Right forelimb (tissue), 1 donor: ENCODE data around the gene PRRX2.

ENCODE experiments used
- DNase-seq: peaks from one replicate; pipeline ENCODE4 v3.0.0-alpha.2; 2018

Gene PRRX2

DNA sequence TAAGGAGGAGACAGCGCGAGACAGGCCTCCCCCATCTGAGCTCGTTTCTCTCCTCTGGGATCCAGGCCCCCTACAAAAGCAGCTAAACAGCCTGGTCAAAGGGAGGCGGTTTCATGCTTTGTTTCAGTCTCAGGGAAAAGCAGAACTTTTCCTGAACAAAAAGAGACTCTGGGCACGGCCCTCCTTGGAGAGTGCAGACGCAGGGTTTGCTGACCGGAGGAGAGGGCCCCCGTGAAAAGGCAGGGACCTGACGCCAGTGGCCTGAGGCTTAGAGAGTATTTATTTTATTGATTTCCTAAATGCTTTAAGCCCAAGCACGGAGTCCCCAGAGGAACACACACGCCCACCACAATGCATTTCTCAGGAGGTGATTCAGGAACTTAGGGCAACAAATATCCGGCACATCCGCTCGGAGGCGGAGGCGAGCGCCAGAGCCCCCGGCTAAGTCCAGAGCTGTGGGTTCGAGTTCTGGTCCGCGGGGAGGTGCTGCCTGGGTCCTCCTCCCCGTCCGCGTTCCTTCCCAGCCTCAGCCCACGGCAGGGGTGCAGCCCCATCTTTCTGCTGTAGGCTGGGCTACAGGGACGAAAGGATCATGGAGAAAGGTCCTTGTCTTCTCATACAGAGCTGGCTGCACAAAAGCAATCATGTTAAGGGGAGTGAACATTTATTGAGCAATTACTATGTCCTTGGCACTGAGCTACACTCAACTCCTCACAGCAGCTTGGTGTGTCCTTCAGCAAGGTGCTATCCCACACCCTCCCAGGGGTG, 47.4 kb downstream of the PRRX2 start:
- peak; percentile 58 for DNase-seq

DNA sequence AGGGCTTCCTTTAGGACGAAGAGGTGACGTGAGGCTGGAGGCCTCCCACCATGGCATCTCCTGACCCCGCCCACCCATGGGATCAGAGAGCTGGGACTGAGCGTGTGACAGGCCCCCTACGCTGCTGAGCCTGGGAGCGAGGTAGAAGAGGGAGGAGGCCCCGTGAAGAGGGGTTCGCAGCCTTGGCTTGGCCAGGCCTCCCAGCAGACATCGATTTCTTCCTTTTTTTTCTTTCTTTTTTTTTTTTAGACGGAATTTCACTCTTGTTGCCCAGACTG, 47.9 kb downstream of the PRRX2 start:
- no peak for DNase-seq

DNA sequence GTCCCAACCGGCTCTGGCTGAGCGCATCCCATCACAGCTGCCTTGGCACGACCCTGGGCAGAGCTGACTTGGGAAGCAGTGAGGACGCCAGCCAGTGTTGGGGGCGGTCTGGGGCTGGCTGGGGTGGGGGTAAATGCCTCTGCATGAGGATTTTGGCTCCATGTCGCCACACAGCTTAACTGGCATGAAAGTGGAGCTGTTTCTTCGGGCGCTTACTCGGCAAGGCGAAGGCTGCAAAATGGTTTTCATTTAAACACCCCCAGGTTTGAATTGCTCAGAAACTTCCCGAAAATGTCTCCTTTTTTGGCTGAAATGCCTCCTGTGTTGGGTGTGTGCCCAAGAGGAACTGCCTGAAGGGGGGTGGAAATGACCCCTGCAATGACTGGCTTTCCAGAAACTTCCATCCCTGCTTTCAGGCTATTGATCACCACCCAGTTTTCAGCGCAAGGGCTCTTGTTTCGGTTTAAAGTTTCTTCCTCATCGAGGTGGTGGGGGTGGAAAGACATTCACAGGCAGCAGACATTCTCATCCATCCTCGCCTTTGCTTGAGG, 49.1 kb downstream of the PRRX2 start:
- DNase-seq: peak; percentile 73

DNA sequence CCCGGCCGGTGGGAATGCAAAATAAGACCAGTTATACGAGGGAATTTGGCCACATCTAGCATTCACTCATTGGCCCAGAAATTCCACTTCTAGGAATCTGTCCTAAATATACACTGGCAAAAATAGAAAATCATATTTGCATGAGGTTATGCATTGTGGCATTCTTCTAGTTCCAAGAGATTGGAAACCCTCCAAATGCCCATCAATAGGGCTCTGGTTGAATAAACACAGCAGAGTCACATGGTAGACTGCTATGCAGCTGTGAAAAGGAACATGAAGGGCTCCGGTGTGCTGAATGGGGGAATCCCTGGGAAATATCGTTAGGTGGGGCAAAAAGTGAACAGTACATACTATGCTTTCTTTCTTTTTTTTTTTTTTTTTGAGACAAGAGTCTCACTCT, 50.6 kb downstream of the PRRX2 start:
- no peak for DNase-seq

DNA sequence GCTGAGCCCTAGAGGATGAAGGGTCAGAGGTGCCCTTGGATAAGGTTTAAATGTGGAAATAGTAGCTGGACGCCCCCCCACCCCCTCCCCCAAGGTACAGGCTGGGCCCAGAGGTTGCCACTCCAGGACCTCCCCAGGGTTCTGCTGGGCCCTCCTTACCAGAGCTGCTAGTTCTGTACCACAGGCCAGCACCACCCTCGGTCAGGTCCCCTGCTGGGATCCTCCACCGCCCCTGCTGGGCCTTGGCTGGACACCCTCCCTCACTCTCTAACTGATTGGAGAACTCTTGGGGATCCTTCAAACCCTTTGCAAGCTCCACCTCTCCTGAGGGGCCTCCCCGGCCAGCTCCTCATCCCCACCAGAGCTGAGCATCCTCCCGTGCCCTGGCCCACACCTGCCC, 52.5 kb downstream of the PRRX2 start:
- DNase-seq: no peak

DNA sequence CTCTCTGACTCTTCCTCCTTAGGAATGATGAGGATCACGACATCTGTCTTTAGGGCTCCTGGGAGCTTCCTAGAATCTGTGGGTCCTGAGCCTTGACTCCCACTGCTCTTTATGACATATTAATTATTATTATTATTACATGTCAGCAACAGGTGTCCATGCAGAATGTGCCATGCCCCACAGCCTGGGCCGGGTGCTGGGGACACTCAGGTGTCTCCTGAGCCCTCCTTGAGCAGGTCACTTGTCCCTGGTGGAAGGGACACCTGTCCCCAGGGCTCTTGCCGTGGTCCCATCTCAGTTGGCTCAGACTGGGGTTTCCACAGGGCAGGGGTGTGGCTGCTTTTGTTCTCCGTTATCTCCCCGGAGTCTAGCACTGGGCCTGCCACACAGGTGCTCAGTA, 53.2 kb downstream of the PRRX2 start:
- DNase-seq: no peak

DNA sequence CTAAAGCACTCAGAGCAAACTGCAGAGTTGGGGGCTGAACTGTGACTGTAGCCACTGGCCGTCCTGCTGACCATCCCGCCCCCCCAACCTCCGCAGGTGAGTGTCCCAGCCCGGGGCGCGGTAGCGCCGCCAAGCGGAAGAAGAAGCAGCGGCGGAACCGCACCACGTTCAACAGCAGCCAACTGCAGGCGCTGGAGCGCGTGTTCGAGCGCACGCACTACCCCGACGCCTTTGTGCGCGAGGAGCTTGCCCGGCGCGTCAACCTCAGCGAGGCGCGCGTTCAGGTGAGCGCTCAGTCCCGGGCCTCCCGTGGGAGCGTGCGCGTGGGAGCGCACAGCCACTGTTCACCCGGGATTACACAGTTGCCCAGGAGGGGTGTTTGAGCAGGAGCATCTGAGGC, 53.7 kb downstream of the PRRX2 start:
- no peak for DNase-seq

DNA sequence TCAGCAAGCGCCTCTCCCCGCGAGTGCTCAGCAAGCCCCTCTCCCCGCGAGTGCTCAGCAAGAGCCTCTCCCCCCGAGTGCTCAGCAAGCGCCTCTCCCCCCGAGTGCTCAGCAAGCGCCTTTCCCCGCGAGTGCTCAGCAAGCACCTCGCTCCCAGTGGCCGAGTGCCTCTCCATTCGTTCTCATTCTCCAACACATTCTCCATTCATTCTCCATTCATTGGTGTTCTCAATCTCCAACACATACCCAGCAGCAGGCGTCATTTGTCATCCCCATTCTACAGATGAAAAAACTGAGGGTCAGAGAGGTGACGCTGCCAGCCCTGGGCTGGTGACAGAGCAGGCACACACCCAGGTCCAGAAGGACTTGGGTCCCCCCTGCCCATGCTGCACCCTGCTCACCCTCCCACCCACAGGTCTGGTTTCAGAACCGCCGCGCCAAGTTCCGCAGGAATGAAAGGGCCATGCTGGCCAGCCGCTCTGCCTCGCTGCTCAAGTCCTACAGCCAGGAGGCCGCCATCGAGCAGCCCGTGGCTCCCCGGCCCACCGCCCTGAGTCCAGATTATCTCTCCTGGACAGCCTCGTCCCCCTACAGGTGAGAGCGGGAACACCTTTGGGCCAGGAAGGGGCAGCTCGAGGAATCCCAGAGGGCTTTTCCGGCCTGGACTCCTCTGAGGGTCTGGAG, 54.9 kb downstream of the PRRX2 start:
- DNase-seq: no peak

DNA sequence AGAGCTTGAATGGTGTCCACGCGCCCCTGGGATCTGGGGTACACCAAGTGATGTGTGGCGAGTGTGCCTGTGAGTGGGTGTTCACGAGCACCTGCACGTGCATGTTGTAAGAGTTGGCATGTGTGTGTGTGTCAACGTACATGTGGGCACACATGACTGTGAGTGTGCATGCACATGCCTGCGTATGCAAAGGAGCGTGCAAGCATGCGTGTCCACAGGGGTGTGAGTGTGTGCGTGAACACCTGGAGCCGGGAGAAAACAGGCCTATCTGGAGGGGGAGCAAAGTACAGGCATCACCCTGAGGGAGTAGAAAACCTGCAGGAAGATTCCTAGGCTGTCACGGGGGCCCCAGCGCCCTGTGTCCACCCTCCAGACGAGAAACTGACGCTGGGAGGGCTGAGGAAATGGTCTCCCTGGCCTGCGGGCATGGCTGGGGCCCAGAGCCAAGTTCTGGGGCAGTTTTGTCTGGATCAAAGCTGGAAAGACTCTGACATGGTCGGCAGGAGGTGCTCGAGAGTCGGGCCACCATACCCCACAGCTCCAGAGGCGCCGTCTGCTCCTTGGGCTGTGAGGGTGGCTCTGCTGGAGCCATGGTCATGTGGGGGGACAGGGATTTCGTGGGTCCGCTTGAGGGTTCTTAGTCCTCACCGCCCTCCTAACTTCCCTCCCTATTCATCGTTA, 55.6 kb downstream of the PRRX2 start:
- no peak for DNase-seq

DNA sequence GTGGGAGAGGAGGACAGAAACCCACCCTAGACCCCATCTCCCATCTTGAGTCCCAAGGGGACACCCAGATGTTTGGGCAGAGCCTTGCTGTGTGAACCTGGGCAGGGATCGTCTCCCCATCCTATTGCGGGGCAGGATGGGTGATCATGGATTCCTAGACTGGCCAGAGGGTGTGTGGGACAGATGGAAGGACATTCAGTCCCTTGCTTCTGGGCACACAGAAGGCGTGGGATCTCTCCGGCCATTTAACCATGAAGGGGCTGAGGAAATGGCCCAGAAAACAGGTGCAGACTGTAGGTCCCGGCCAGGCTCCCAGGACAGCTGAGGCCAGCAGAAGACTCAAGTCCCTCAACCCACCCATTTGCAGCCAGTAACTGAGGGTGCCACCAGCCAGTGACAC, 57.5 kb downstream of the PRRX2 start:
- DNase-seq: no peak

DNA sequence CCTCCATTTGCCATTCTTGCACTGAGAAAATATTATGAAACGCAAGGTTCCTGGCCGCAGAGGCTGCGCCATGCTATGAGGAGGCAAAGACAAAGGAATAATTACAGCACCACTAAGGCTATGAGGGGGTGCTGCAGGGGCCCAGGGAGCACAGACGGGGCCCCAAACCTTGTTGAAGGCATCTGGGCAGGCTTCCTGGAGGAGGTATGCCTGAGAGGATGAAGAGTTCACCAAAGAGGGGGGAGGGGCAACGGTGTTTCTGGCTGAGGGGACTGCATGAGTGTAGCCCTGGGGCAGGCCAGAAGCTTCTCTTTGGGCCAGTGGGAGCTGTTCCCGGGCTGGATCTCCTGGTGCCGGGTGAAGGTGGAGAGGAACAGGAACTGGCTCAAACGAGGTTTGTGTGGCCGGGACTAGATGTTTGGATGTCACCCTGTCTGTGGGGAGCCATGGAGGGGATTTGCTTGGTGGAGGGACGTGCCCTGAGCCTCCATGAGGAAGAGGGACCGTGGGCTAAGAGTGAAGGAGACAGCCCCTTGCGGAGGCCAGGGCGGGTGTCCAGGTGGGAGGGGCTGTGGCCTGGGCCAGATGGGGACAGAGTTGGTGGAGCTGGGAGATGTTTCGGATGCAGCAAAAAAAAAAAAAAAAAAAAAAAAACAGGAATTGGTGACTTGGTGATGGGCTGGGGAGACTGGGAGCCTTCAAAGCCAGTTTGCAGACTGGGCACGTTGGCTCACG, 59.2 kb downstream of the PRRX2 start:
- DNase-seq: no peak

DNA sequence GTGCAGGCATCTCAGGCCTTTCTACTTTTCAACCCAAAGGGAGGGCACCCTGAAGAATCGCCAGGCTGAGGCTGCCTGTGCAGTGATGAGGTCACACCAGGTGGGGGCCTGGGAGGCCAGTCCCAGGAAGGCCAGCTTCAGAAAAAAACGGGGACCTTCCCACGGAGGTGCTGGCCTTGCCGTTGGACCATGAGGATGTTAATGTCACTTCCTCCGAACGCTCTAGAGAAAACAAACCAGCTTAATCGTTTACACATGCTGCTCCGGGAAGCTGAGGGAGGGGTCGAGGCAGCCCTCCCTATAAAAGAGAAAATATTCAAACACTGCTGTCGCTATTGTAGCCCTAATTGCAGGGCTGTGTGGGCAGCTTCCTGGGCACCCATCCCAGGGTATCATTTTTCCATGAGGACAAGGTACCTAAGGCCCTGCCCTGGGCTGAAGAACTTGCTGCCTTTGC, 60.4 kb downstream of the PRRX2 start:
- DNase-seq: peak; percentile 71

DNA sequence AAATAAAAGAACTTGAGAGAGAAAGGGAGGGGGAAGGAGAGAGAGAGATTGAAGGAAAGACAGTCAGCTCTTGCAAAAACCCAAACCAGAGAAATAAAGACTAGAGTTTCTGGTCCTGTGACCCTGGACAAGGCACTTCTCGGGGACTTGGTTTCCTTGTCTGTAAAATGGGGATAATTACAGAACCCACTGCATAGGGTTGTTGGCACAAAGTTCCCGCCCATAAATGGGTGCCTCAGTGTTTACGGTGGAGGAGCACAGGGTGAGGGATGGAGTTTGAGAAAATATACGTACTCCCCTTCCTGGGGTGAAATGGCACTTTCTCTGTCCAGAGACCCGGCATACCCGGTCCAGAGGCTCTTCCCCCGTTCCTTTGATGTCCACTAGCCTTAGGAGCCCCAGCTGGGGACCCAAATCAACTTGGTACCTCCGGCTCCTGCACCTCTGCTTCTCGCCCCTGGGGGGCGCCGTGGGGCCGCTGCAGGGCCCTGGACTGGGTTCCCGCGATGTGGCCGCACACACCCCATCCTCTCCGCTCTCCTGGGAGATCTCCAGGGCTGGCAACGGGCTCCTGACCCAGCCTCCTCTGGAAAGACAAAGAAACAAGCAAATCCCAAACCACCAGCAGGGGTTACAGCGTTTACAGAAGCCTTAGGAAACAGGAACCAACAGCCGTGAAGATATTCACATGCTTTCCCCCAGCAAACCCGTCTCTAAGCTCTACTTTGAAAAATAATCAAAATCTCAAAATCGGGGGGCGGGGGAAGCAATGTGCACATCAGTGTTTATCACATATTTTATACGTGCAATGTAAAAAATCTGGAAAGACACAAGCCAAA, 61.1 kb downstream of the PRRX2 start:
- peak; percentile 84 for DNase-seq

DNA sequence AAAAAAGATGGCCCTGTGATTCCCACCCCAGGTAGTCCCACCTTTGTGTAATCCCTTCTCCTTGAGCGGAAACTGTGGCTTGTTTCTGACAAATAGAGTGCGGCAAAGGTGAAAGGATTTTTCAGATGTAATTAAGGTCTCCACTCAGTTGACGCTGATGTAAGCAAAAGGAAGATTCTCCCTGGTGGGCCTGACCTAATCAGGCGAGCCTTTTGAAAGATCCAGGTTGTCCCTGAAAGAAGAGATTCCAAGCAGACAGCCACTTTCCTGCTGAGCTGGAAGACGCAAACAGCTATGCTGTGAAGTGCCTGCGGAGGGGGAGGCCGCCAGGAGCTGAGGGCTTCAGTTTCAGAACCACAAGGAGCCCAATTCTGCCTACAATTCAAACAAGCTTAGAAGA, 63.3 kb downstream of the PRRX2 start:
- DNase-seq: no peak

DNA sequence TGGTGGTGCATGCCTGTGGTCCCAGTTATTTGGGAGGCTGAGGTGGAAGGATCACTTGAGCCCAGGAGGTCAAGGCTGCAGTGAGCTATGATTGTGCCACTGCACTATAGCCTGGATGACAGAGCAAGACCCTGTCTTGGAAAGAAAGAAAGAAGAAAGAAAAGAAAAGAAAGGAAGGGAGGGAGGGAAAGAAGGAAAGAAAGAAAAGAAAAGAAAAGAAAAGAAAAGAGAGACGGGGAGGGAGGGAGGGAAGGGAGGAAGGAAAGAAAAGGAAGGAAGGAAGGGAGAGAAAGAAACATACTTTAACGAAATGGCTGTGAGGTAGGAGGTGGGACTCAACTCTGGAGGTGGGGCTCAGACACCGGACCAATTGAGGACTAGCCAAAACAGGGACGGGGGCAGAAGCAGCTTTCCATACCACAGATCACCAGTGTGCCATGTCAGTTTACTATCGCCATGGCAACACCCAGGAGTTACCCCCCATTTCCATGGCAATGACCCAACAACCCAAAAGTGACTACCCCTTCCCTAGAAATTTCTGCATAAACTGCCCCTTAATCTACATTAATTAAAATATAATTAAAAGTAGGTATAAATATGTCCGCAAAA, 66.1 kb downstream of the PRRX2 start:
- no peak for DNase-seq

DNA sequence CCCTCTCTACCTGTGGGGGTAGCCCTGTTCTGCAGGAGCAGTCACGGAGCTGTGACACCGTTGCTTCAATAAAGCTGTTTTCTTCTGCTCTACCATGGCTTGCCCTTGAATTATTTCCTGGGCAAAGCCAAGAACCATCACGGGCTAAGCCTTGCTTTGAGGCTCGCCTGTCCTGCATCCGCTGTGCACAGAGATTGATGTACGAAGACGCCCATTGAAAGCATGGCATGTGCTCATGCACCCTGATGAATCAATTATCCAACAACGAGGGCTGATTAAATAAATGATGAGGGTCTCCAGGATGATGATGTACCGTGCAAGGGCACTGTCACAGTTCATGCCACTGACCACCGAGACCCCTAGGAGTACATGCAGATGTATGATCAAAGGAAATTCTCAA, 66.7 kb downstream of the PRRX2 start:
- DNase-seq: no peak

DNA sequence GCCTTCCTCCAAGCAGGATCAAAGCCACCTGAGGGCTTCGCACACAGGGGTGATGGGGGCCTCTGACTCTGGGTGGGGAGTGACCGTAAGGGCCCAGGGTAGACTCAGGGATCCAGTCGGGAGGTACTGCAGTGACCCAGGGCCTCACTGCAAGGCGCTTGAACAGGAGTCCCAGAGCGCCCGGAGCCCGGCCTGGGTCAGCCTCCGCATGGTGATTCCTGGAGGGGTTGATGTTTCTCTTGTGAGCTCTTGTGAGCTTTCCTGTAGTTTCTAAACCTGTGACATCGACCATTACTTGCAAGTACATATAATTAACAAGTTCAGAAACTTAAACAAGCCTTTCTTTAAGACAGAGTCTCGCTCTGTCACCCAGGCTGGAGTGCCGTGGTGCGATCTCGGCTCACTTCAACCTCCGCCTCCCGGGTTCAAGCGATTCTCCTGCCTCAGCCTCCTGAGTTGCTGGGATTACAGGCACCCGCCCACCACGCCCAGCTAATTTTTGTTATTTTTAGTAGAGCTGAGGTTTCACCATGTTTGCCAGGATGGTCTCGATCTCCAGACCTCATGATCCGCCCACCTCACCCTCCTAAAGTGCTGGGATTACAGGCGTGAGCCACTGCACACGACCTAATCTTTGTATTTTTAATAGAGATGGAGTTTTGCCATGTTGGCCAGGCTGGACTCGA, 67.6 kb downstream of the PRRX2 start:
- no peak for DNase-seq

DNA sequence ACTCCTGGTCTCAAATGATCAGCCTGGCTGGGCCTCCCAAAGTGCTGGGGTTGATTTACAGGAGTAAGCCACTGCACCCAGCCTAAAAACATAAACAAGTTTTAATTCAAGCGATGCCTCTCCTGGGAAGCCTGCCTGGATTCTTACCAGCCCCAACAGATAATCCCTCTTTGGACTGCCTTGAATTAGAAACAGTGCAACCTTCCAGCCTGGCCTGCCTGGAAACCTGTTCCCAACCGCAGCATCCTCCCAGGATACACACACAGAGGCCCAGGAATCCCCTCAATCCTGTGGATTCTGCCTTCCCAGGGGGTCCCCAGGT, 68.1 kb downstream of the PRRX2 start:
- no peak for DNase-seq

DNA sequence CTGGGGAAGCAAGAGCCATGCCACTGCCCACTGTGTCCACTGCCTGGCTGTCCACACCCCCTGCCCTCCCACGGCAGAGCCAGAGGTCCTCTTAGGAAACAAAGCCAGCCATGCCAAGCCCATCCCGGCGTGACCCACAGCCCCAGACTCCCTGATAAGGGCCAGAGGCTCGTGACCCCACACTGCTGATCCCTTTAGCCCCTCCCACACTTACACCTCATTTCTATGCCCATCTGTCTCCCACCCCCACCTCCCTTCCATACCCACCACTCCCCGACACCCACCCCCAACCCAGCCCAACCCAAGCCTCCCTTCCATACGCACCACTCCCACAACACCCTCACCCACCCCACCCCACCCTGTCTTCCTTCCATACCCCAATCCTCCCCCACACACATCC, 70.1 kb downstream of the PRRX2 start:
- DNase-seq: no peak

DNA sequence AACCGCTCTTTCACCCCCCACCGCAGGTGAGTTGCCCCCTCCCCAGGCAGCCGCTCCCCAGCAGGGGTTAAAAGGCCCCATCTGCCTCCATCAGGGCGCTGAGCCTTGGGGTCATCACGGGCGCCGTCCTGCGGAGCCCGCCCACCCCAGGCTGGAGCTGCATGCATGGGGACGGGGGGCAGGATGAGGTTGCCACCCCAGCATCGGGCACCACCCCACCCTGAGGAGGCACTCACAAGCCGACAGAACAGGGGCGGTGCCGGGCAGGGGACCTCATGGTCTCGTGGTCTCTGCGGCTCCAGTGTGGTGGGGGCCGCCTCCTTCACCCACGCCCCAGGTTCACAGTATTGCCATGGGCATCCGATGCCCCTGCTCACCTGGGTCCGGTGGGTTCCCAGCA, 70.9 kb downstream of the PRRX2 start:
- DNase-seq: no peak

DNA sequence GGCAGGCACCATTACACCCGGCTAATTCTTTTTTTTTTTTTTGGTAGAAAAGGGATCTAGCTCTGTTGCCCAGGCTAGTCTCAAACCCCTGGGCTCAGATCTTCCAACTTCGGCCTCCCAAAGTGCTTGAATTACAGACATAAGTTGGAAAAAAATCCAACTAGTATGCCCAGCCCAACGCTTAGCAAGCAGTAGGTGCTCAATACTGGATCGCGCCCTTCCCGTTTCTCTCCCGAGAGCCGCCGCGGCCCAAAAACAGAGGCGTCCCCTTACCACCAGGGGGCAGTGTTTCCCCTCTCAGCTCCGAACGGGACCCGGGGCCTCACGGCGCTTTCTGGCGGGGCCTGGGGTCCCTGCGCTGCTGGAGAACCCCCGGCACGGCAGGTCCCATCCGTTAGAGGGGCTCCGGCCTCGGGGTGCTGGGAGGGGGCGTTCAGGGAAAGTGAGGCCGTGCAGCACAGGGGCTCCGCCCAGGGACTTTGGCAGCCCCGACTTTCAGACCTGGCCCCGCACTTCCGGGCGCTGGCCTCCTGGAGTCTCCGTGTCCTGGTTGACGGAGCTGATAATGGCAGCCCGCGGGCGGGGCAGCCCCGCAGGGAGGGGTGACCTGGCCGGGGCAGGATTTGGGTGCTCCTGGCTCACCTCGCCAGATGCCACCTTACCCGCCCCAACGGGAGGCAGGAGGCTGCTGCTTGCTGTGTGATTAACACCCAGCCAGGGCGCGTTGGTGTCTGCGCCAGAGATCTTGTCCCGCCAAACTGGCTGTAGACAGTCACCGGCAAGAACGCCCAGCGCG, 72.2 kb downstream of the PRRX2 start:
- peak; percentile 91 for DNase-seq
